HG03095 (cell line): ENCODE results near the gene TBC1D5.
"Not testable (repeated sequence)": the region's sequence is repeated elsewhere in the genome, so short reads cannot be mapped to it uniquely, and the experiment has no call there.

Experiments used
- ATAC-seq: cut with Tn5 transposase; IDR thresholded peaks from one replicate; pipeline ENCODE4 v1.9.1; 2021; ENCODE audit warnings: moderate library complexity; ENCODE audit not compliant: unreplicated experiment

Gene TBC1D5

DNA sequence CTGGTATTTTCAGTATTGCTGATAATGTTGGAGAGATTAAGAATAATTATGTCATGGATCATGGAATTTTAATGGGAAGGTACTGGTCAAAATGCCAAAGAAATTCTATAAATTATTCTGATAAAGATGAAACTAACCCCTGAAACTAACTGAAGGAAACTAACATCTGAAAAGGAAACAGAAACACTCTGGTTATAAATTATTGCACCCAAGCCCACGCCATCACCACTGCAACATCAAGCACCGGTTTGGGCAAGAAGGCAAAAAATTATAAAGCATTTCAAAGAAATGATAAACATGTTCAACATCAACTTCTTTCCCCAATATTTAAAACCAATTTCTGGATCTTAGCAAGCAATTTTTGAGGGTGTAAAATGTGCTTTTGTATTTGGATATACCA lies 372.5 kb downstream of the TBC1D5 start:
- no peak for ATAC-seq

GRCh38 chr3:17367171-17367570 lies 375.3 kb downstream of the TBC1D5 start:
- no peak for ATAC-seq

GRCh38 chr3:17360991-17361390 lies 381.4 kb downstream of the TBC1D5 start:
- no peak for ATAC-seq

DNA sequence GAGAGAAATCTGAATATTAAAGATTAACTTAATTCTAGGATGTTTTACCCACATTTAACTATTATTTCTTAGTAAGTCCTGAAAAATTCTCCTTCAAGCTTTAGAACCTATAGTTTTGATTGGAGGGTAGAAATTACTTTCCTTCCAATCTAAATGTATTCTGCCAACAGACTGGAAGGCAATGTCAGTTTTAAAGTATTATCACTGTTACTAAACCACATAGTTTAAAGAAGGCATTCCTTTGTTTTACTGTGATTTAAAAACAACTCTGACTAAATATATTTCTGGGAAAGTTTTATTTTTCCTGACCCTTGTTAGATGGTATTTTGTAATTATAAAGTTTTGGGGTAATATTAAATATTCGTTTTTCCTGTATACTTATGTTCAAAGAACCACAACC lies 382.5 kb downstream of the TBC1D5 start:
- ATAC-seq, result no peak

DNA sequence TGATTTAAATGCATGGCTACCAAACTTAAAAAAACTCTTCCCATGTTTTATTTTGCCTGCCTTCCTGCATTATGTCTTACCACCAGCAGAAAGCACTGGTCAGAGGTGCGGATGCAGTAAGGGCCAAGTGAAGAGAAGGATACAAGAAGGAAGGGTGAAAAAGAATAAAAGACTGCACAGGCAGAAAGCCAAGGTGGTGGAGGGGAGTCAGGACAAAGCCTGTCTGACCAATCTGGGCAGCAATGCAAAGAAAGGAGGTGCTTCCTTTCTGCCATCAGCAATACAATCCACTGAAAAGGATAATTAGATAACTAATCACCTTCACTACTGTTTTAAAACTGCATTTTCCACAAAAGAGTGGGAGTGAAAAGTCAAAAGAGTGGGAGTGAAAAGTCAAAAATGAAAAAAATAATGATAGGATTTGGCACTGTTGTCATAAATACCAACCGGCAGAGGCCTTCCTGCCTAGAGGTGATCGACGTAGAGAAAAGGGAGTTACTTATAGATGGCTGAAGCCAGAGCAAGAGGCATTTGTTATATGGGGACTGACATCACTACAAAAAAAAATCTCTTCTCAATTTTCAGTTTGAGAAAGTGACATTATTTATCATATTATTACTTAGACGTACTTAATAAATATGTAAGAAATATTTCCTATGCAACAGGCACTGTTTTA lies 385.3 kb downstream of the TBC1D5 start:
- ATAC-seq, result no peak

DNA sequence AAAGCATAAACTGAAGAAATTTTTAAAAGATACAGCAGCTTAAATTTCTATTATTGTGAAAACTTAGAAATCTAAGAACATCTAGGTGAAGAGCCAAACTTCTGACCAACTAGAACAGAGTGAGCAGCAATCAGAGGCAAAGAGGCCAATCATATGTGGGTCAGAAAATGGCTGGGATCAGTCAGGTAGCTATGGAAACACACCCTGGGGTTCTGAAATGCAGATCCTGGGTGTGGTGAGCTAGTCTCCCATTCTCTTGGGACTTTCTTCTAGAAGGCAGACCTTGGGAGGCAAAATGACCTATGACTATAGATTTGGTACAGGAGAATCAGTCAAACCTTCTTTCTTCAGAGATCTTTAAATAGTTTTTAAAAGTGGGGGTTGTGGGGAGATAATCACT lies 385.8 kb downstream of the TBC1D5 start:
- ATAC-seq, result no peak

DNA sequence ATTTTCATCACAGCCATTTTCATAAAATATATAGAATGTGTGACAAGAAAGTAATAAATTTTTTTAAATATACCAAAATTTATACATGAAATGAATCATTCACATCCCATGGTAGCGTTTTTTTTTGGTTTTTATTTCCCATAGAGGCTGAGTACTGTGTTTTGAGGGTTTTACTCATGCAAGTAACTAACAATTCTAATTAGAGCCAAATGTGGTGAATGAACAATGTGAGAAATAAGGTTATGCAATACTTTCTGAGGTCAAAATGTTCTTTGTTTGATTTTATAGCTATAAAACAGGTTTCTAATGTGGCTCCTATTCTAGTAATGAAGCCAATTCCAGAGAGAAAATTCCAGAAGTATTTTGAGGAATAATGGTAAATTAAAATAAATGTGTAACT lies 386.8 kb downstream of the TBC1D5 start:
- ATAC-seq, result no peak

- ATAC-seq, result no peak
Observed at GRCh38 chr3:17354341-17354740, 388.1 kb downstream of the TBC1D5 start.

DNA sequence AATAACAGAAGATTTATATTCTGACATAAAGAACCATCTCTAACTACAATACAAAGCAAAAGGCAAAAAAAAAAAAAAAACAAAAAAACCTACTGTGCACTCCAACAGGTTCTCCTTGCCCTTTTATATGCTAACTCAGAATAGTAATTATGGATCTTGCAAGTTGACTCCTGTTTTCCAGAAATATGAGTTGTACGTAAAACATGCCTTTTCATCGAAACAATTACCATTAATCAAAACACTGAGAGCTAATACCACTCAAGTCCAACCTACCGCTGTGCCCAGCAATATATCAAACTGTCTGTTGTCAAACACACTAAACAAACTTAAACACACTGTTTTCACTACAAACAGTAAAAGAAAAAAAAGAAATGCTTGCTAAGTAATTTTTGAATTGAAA lies 389.8 kb downstream of the TBC1D5 start:
- no peak for ATAC-seq

GRCh38 chr3:17351193-17351592 lies 391.2 kb downstream of the TBC1D5 start:
- ATAC-seq, result not testable (repeated sequence)

DNA sequence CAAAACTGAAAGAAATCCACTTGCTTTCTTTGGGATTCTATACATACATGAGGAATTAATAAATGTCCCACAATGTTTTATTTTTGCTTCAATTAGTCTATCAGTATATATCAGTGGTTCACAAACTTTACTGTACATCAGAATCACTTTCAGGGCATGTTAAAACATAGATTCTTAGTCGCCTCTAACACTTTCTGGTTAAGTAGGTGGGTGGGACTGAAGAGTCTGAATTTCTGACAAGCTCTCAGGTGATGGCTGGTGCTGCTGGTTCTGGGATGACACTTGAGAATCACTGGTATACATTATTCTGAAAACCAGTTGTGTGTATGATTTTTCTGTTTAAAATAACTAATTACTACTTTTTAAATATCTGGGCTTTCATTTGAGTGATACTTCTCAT lies 393.3 kb downstream of the TBC1D5 start:
- ATAC-seq, result no peak

DNA sequence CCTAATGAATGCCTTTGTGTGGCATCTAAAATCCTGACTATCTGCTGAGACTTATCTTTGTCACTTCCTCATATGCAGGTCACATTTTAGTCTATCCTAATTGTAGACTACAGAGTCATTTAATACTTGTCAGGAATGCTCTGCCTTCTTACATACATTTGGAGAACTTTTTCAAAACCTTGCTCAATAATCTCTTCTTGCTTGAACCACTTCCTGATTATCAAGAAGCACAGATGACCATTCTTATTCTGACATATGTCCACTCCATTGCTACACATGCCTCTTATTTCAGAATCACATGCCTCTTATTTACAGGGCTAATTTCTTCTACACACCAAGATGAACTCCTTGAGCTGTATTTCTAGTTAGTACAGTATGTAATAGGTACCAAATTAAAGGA lies 400.3 kb downstream of the TBC1D5 start:
- ATAC-seq, result no peak

DNA sequence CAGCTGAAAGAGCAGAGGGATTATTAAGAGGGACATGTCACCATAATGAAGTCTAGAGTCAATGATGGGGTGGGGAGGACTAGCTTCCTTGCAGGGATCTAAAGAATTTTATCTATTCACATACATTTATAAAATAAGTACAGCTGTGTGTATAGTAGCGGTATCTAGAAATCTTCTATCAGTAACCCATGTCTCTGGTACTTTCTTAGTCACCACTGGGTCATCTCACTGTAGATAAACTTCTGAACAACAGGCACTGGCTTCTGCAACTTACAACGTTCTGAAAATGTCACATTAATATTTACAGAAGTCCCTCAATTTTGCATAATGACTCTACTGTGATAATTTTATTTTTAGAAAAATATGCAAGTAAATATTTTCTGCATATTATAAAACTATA lies 401.7 kb downstream of the TBC1D5 start:
- no peak for ATAC-seq

DNA sequence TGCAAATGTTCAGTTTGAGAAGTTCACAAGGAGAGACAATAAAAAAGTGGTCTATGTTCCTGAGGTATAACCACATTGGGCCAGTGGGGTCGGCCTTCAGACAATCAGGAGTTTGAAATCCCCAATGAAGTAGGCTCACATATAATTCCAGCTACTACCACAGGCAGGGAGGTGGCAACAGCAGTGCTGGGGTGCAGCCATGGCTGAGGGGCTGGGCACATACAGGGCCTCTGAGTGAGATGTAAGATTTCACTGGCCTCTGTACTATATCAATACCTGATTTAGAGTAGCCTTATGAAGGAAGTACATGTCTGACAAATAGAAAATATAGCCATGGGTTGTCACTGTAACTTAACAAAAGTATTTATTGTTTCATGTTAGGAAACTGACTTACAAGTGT lies 402.2 kb downstream of the TBC1D5 start:
- ATAC-seq, result no peak

- ATAC-seq, result no peak
Observed at GRCh38 chr3:17339132-17339575, 403.3 kb downstream of the TBC1D5 start.

- no peak for ATAC-seq
Observed at GRCh38 chr3:17336291-17336690, 406.1 kb downstream of the TBC1D5 start.

DNA sequence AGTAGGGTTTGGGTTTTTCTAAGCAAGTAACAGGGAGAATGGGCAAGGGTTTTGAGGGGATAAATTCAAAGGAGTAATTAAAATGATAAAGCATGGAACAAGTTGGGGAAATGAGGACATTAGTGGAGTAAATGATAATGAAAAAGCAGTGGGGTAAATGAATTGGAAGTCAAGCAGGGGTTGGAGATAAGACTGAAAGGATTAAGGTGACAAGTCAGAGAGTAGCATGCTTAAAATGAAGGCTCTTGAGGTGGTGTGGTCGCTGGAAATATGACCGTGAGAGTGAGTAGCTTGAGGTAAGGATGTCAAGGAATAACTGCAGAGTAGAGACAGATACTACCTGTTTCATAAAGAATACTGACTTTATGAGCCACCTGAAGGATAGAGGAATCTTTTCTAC lies 408.5 kb downstream of the TBC1D5 start:
- no peak for ATAC-seq

DNA sequence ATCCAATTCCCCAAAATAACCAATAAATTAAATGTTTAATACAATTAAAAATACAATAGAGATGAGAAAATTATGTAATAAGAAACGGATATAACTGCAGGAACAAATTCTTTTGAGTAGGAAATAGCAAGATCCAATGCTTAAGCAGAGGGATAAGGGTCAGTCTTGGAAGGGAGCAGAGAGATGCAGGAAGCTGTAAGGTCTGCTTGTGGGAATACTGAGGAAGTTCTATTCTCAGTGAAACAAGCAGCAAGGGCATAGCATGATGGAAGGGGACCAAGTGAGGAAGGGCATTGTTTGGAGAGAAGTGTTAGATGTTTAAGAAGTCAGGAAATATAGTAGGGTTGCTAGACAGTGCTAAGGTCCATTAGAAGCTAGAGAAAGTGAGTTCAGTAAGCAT lies 409.0 kb downstream of the TBC1D5 start:
- no peak for ATAC-seq

- ATAC-seq, result no peak
Observed at GRCh38 chr3:17330660-17331059, 411.8 kb downstream of the TBC1D5 start.

- ATAC-seq, result no peak
Observed at GRCh38 chr3:17329927-17330326, 412.5 kb downstream of the TBC1D5 start.

DNA sequence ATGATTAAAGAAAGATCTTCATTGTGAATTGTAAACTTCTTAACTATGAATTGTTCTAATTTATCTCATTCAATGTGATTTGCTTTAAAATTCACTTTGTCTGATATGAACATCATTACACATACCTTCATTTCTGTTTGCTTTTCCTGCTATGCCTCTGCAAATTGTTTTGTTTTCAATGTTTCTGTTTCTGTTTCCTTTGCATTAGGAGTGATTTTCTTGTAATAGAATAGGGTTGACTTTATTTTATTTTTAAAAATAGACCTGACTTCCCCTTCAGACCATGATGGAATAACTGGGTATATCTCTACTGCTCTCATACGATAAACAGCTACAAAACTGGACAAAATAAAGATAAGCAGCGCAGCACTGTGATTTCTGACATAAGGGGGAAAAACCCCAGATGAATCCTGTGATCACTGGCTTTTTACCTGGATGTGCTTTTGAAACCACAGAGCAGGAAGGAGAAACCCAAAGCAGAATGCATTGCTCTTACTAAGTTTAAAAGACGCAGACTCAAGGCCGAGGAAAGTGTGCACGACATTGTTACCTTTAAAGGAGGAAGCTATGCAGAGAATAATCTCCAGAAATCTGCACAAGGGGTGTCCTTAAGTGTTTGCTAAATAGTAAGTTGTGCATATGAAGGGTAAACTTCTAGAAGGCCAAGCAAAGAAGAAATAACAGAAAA lies 420.2 kb downstream of the TBC1D5 start:
- ATAC-seq, result no peak

DNA sequence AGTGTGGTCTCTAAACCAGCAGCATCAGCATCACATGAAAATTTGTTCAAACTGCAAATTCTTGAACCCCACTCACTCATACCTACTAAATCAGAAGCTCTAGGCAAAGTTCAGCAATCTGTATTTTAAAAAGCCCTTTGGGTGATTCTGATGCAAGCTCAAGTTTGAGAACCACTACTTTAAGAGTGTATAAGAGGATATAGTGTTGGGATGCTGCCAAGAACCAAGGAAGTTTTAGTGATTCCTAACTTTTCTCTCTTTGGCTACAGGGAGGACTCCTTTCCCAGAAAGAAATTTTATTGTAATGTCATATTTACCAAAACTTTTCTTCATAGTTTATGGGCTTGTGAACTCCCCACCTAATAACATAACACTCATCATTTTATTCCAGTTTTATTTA lies 422.2 kb downstream of the TBC1D5 start:
- no peak for ATAC-seq

DNA sequence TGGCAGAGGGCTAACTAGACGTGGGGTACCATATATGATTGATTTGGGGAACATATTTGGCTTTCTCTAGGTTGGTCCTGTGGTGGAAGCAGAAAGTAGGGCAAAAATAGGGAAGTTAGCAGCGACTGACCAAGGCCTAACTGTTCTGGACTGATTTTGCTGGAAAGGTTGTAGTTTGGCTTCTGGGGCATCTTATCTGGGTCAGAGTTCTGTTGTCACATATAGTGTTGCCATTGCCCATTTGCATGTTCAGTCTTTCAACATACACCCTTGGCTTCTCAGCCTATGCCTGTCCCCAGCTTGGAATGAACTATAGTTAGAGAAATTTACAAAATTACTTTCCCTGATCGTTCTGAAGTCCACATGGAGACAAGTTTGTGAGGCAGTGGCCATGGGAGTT lies 426.5 kb downstream of the TBC1D5 start:
- no peak for ATAC-seq
